Effector CD8-positive, alpha-beta T cell (primary cell): Measurements from ENCODE around the gene SERINC3.
"Not testable (repeated sequence)": the region's sequence is repeated elsewhere in the genome, so short reads cannot be mapped to it uniquely, and the experiment has no call there.

Experiments used
- DNase-seq: peaks from one replicate; lab custom pipeline; 2025; lab: John Stamatoyannopoulos, UW
- total RNA-seq, 4 experiments: gene quantifications; one replicate each; lab custom pipeline; 2026; lab: John Stamatoyannopoulos, UW

Gene SERINC3
- 174 to 277 (median 244) reads per million in 4 experiments for total RNA-seq

- DNase-seq: peak; percentile 95
Measured at GRCh38 chr20:44521484-44522481, at the start of gene SERINC3. Gene SERINC3, minus strand, starts transcription at chr20:44522070. Its CDS starts 119 bp downstream, at chr20:44521951.

- DNase-seq: no peak
Measured at GRCh38 chr20:44571362-44571988, 49.6 kb upstream of the SERINC3 start.

- DNase-seq: no peak
Measured at GRCh38 chr20:44570367-44570766, 48.5 kb upstream of the SERINC3 start.

- no peak for DNase-seq
Measured at GRCh38 chr20:44566811-44567210, 44.9 kb upstream of the SERINC3 start.

- DNase-seq: no peak
Measured at GRCh38 chr20:44566018-44566417, 44.1 kb upstream of the SERINC3 start.

- DNase-seq: no peak
Measured at GRCh38 chr20:44561876-44562275, 40.0 kb upstream of the SERINC3 start.

GRCh38 chr20:44560818-44561217 lies 38.9 kb upstream of the SERINC3 start:
- DNase-seq: not testable (repeated sequence)

- DNase-seq: no peak
Measured at GRCh38 chr20:44560229-44560628, 38.4 kb upstream of the SERINC3 start.

GRCh38 chr20:44559302-44559701 lies 37.4 kb upstream of the SERINC3 start:
- no peak for DNase-seq

GRCh38 chr20:44552950-44553908 lies 31.4 kb upstream of the SERINC3 start:
- DNase-seq: no peak

- DNase-seq: no peak
Measured at GRCh38 chr20:44552568-44552949, 30.7 kb upstream of the SERINC3 start.

GRCh38 chr20:44552050-44552449 lies 30.2 kb upstream of the SERINC3 start:
- no peak for DNase-seq

- DNase-seq: no peak
Measured at GRCh38 chr20:44549123-44549522, 27.3 kb upstream of the SERINC3 start.

GRCh38 chr20:44547419-44547818 lies 25.5 kb upstream of the SERINC3 start:
- no peak for DNase-seq

GRCh38 chr20:44544263-44544662 lies 22.4 kb upstream of the SERINC3 start:
- DNase-seq: no peak

GRCh38 chr20:44543358-44543757 lies 21.5 kb upstream of the SERINC3 start:
- DNase-seq: no peak

- no peak for DNase-seq
Measured at GRCh38 chr20:44542890-44543289, 21.0 kb upstream of the SERINC3 start.

- DNase-seq: no peak
Measured at GRCh38 chr20:44541992-44542391, 20.1 kb upstream of the SERINC3 start.

GRCh38 chr20:44540834-44541233 lies 19.0 kb upstream of the SERINC3 start:
- no peak for DNase-seq

GRCh38 chr20:44537993-44538392 lies 16.1 kb upstream of the SERINC3 start:
- no peak for DNase-seq

- no peak for DNase-seq
Measured at GRCh38 chr20:44536175-44536574, 14.3 kb upstream of the SERINC3 start.

- DNase-seq: no peak
Measured at GRCh38 chr20:44533928-44534327, 12.1 kb upstream of the SERINC3 start.
